Keratinocyte (primary cell): Measurements from ENCODE around the gene UBXN7. TPM values are rescaled to one million over a fixed set of nuclear protein-coding genes. Genes with fewer than 3 reads are reported as not detected.
A peak's percentile ranks its signal among the peaks of the same experiment; 100 is the strongest.
"Not testable (repeated sequence)": the region's sequence is repeated elsewhere in the genome, so short reads cannot be mapped to it uniquely, and the experiment has no call there.

Experiments used
- DNase-seq: peaks from one replicate; pipeline ENCODE4 v3.0.0-alpha.2; 2011; ENCODE audit warnings: low read depth, missing footprints, low spot score
- FAIRE-seq: peaks from 2 replicates; lab custom pipeline; 2011; peaks lifted over from hg19 to GRCh38; lab: Jason Lieb, UNC
- H2AFZ ChIP-seq: 2 replicates; pipeline ENCODE4 v1.6.0; 2012; ENCODE audit warnings: low read length, control low read depth, inconsistent platforms; ENCODE audit not compliant: control insufficient read depth
- H3K27ac ChIP-seq: 2 replicates; pipeline ENCODE4 v1.5.1; 2011; ENCODE audit warnings: low read length; ENCODE audit not compliant: control insufficient read depth, insufficient read depth
- H3K27me3 ChIP-seq: 3 replicates; pipeline ENCODE4 v1.6.0; 2011; ENCODE audit warnings: low read length; ENCODE audit not compliant: control insufficient read depth, insufficient read depth; ENCODE audit errors: extremely low read depth
- H3K36me3 ChIP-seq, 2 experiments: 2 replicates in 1 of 2; 3 replicates in 1 of 2; pipeline ENCODE4 v1.5.1; 2011; ENCODE audit warnings: low read length in 2 of 2, mild to moderate bottlenecking in 1 of 2; ENCODE audit not compliant: control insufficient read depth in 2 of 2, insufficient read depth in 2 of 2; ENCODE audit errors: extremely low read depth in 1 of 2
- H3K4me1 ChIP-seq: 3 replicates; pipeline ENCODE4 v1.5.1; 2011; ENCODE audit warnings: low read length; ENCODE audit not compliant: control insufficient read depth, insufficient read depth; ENCODE audit errors: extremely low read depth
- H3K4me2 ChIP-seq: 3 replicates; pipeline ENCODE4 v1.6.0; 2011; ENCODE audit warnings: low read depth, low read length; ENCODE audit not compliant: control insufficient read depth, insufficient read depth; ENCODE audit errors: extremely low read depth
- H3K4me3 ChIP-seq, 3 experiments: fragments of 200-600 bp in 1 of 3; sonication (generic) in 1 of 3; 2 replicates in 2 of 3; 3 replicates in 1 of 3; pipeline ENCODE4 v1.5.1; 2011 to 2016; ENCODE audit warnings: low read length in 3 of 3, mild to moderate bottlenecking in 3 of 3, control low read depth in 2 of 3, inconsistent platforms in 1 of 3, low read depth in 1 of 3, mixed read lengths in 1 of 3, mixed run types in 1 of 3, moderate library complexity in 1 of 3; ENCODE audit not compliant: control insufficient read depth in 2 of 3, insufficient read depth in 2 of 3; ENCODE audit errors: extremely low read depth in 1 of 3
- H3K79me2 ChIP-seq: 2 replicates; pipeline ENCODE4 v1.6.0; 2012; ENCODE audit warnings: low read length; ENCODE audit not compliant: control insufficient read depth, insufficient read depth
- H3K9ac ChIP-seq: 3 replicates; pipeline ENCODE4 v1.6.0; 2011; ENCODE audit warnings: low read length; ENCODE audit not compliant: control insufficient read depth, insufficient read depth; ENCODE audit errors: extremely low read depth
- H3K9me1 ChIP-seq: 3 replicates; pipeline ENCODE4 v1.6.0; 2011; ENCODE audit warnings: low read length; ENCODE audit not compliant: control insufficient read depth, insufficient read depth; ENCODE audit errors: extremely low read depth
- H3K9me3 ChIP-seq: 2 replicates; pipeline ENCODE4 v1.5.1; 2012; ENCODE audit warnings: low read depth, low read length; ENCODE audit not compliant: control insufficient read depth
- H4K20me1 ChIP-seq: 3 replicates; pipeline ENCODE4 v1.6.0; 2011; ENCODE audit warnings: low read length; ENCODE audit not compliant: control insufficient read depth, insufficient read depth; ENCODE audit errors: extremely low read depth
- CTCF ChIP-seq, 3 experiments: IDR thresholded peaks in 1 of 3; conservative IDR thresholded peaks in 1 of 3; optimal IDR thresholded peaks in 1 of 3; 2 replicates in 2 of 3; 3 replicates in 1 of 3; pipeline versions ENCODE3 to v1.5.1; 2011; ENCODE audit warnings: low read length in 3 of 3, mild to moderate bottlenecking in 3 of 3, moderate library complexity in 2 of 3, control low read depth in 1 of 3, inconsistent platforms in 1 of 3; ENCODE audit not compliant: insufficient read depth in 2 of 3; ENCODE audit errors: extremely low read depth in 1 of 3
- EZH2 ChIP-seq: IDR thresholded peaks from one replicate; pipeline ENCODE4 v1.6.1; 2012; ENCODE audit warnings: inconsistent platforms, mild to moderate bottlenecking, low read length, moderate library complexity
- dilution Hi-C: fragments of 300-500 bp; cut with MboI; formaldehyde crosslinking; loops from one replicate; pipeline ENCODE4 v1.7.0; 2020; ENCODE audit warnings: low sequenced_read_pairs; ENCODE audit not compliant: extremely low pct_ligation_motif_present
- polyA plus RNA-seq, 5 experiments: library from polyadenylated mRNA; depleted of rRNA in 3 of 5; stranded (reverse) in 3 of 5; stranded (forward) in 1 of 5; unstranded in 1 of 5; fragments of >200 nt; gene quantifications; 1 replicate in 1 of 5; 2 replicates in 3 of 5; 3 replicates in 1 of 5; pipeline versions ENCODE4 v1.2.1 to v1.2.3, GENCODE V29; 2011 to 2012; ENCODE audit warnings: missing spikeins in 2 of 5, low read depth in 1 of 5, low replicate concordance in 1 of 5

UBXN7 gene
- polyA plus RNA-seq, 1 donor (not counting 4 experiments of a cell fraction or from before 2014, with no cell fraction given), result 19.7 TPM

- H3K4me2 ChIP-seq, result peak overlapping the region; percentile 97
- H3K9ac ChIP-seq, result peak overlapping the region; percentile 94
- no peak for TF ChIP-seq CTCF (optimal IDR thresholded peaks at IDR 0.05 in 1 of 3, IDR thresholded peaks at IDR 0.05 in 1 of 3, conservative IDR thresholded peaks at IDR 0.05 in 1 of 3; ENCODE audit: extremely low read depth in 1 of 3, insufficient read depth in 2 of 3, low read length in 3 of 3)
- no peak for TF ChIP-seq EZH2
- peak overlapping the region; percentile 68 to 98 (median 94) for H3K4me3 ChIP-seq
- H2AFZ ChIP-seq, result peak overlapping the region; percentile 93
- no peaks in the 10 kb centered on the region for H3K27me3 ChIP-seq
- no peaks in the 10 kb centered on the region for H3K9me3 ChIP-seq
- peaks cover 3% of the 10 kb centered on the region in 2 experiments for H3K36me3 ChIP-seq
- H3K9me1 ChIP-seq, result no peaks in the 10 kb centered on the region
- DNase-seq (no peak), FAIRE-seq (peak; percentile 46)
- peaks cover 57% of the 10 kb centered on the region for H3K79me2 ChIP-seq
- H3K4me1 ChIP-seq, result peaks cover 8% of the 10 kb centered on the region
- peak overlapping the region; percentile 87 for H3K27ac ChIP-seq
- no peaks in the 10 kb centered on the region for H4K20me1 ChIP-seq
- dilution Hi-C loops, result no loop called here
Observed at GRCh38 chr3:196431181-196432136, 768 bp downstream of the UBXN7 start.

- H3K79me2 ChIP-seq, result peaks cover 87% of the 10 kb centered on the region
- no peak for FAIRE-seq
- H4K20me1 ChIP-seq, result no peaks in the 10 kb centered on the region
- H3K4me3 ChIP-seq, result no peak overlapping the region
- no peak overlapping the region for H2AFZ ChIP-seq
- peaks cover under 1% of the 10 kb centered on the region for H3K9me1 ChIP-seq
- no peaks in the 10 kb centered on the region for H3K9me3 ChIP-seq
- no peak for DNase-seq
- H3K9ac ChIP-seq, result no peak overlapping the region
- H3K27me3 ChIP-seq, result no peaks in the 10 kb centered on the region
- H3K27ac ChIP-seq, result no peak overlapping the region
- H3K36me3 ChIP-seq, result peaks cover 3% of the 10 kb centered on the region in 2 experiments
- H3K4me2 ChIP-seq, result no peak overlapping the region
- dilution Hi-C loops, result no loop called here
- no peak for TF ChIP-seq EZH2
- TF ChIP-seq CTCF (optimal IDR thresholded peaks at IDR 0.05 in 1 of 3, IDR thresholded peaks at IDR 0.05 in 1 of 3, conservative IDR thresholded peaks at IDR 0.05 in 1 of 3; ENCODE audit: extremely low read depth in 1 of 3, insufficient read depth in 2 of 3, low read length in 3 of 3), result no peak
- peaks cover 8% of the 10 kb centered on the region for H3K4me1 ChIP-seq
Observed at GRCh38 chr3:196428041-196428440, 4.2 kb downstream of the UBXN7 start.

- H3K9me3 ChIP-seq, dilution Hi-C loops, H3K36me3 ChIP-seq, H3K27me3 ChIP-seq, H3K4me1 ChIP-seq, FAIRE-seq, DNase-seq, H2AFZ ChIP-seq, H3K9ac ChIP-seq, H3K27ac ChIP-seq, H3K4me3 ChIP-seq, H4K20me1 ChIP-seq, H3K9me1 ChIP-seq, H3K4me2 ChIP-seq: not testable (repeated sequence)
- H3K79me2 ChIP-seq, result peaks cover 93% of the 10 kb centered on the region
Observed at GRCh38 chr3:196424421-196424820, 7.8 kb downstream of the UBXN7 start.
